K562 treated with DMSO at 1 percent for 12 hours (cell line): Measurements from ENCODE around the gene LRRC70. TPM values are rescaled to one million over a fixed set of nuclear protein-coding genes. Genes with fewer than 3 reads are reported as not detected.

Source experiments
- total RNA-seq: library from RNA; unstranded; fragments of 300-600 nt; gene quantifications from 2 replicates; pipeline ENCODE4 v1.2.3, GENCODE V29; 2022; ENCODE audit not compliant: insufficient read depth

The LRRC70 gene
- not detected in 2 replicates for total RNA-seq

DNA sequence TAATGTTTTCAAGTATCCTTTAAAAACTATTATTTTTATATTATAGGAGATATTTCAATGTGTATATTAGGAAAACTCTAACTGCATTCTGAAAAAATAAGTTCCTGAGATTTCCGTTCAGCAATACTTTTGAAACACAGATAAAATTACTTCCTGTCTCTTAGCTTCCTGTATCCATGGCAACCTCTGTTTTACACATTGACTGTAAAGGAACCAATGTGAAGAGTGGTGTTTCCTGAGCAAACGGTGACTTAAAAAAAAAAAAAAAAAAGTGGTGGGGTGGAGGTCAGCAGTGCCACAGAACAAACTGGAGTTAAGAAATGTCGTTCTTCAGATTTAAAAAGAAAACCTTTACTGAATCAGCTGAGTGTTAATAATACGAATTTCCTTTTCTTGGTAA is at the start of gene LRRC70:
TSS of gene LRRC70 (plus strand) at position 280 of the 400 bp plus-strand sequence. CDS start 620 bp downstream, outside the sequence.

Other genes with a start within 250 kb of the LRRC70 start
- 11.4 and 27.3 TPM in 2 replicates for gene DIMT1, start 174.9 kb upstream of the LRRC70 start, total RNA-seq
- gene IPO11, start 166.1 kb upstream of the LRRC70 start, total RNA-seq, result 13.5 and 21.1 TPM in 2 replicates